A549 (cell line): ENCODE measurements around the gene NMRAL1.

Experiments used
- FOSL2 ChIP-seq, 2 experiments: fragments of 450-650 bp in 1 of 2; fragments of >200 bp in 1 of 2; sonication (Bioruptor Twin) in 1 of 2; formaldehyde crosslinking; IDR thresholded peaks; 2 replicates each; pipeline versions ENCODE4 v1.5.0 to v1.6.1; 2016 to 2020; ENCODE audit warnings: mild to moderate bottlenecking in 1 of 2, moderate library complexity in 1 of 2
- POLR2A ChIP-seq: IDR thresholded peaks from 2 replicates; pipeline ENCODE4 v1.6.1; 2012; ENCODE audit warnings: mild to moderate bottlenecking, low read length
- RAD21 ChIP-seq, 2 experiments: fragments of >200 bp in 1 of 2; sonication (Bioruptor Twin) in 1 of 2; formaldehyde crosslinking in 1 of 2; IDR thresholded peaks in 1 of 2; conservative IDR thresholded peaks in 1 of 2; 2 replicates in 1 of 2; 3 replicates in 1 of 2; pipeline ENCODE4 v1.6.1; 2012 to 2018; ENCODE audit warnings: inconsistent platforms in 1 of 2
- RFX5 ChIP-seq: fragments of 450-650 bp; IDR thresholded peaks from 2 replicates; pipeline ENCODE4 v1.7.1; 2014; ENCODE audit warnings: antibody characterized with exemption, mild to moderate bottlenecking, moderate library complexity
- TP53 ChIP-seq: fragments of 250-450 bp; sonication (Bioruptor Pico); IDR thresholded peaks from 2 replicates; pipeline ENCODE4 v1.5.0; 2021; ENCODE audit warnings: mild to moderate bottlenecking, moderate library complexity
- ZNF302 ChIP-seq: fragments of 250-450 bp; sonication (Bioruptor Pico); IDR thresholded peaks from 2 replicates; pipeline ENCODE4 v1.9.0; 2021; ENCODE audit warnings: inconsistent platforms, mild to moderate bottlenecking, moderate library complexity

DNA sequence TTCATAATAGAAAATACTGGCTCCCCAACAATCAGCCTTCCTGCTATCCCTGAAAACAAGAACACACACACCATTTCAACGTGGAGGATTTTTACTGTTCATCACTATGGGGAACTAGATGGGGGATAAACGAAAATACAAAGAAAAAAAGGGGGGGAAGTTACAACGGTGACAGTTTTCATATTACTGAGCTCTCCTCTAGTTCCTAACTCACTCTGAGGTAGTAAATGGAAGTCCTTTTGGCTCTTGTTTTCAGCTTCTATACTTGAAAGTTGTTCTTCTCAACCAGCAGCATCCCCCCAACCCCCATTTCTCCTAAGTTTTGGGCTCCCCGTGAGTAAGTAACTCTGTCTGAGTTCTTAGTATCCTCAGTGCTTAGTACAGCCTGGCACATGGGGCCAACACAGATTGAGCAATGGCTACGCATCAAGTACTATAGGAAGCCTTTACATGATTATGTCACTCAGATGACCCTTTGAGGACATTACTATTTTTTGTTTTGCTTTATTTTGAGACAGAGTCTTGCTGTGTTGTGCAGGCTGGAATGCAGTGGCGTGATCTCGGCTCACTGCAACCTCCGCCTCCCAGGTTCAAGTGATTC, 53.8 kb downstream of the NMRAL1 start:
- TF ChIP-seq ZNF302 (CRISPR knock-in tag) = no peak
- TF ChIP-seq TP53 = no peak
- no peak for TF ChIP-seq FOSL2 (IDR thresholded peaks at IDR 0.05)
- no peak for TF ChIP-seq FOSL2 (CRISPR knock-in tag; IDR thresholded peaks at IDR 0.05)
- TF ChIP-seq POLR2A = no peak
- no peak for TF ChIP-seq RFX5
- TF ChIP-seq RAD21 (conservative IDR thresholded peaks at IDR 0.05 in 1 of 2, IDR thresholded peaks at IDR 0.05 in 1 of 2) = no peak
